Progenitor cell of endocrine pancreas (in vitro differentiated cells): ENCODE results near the gene SPNS1. TPM values are rescaled to one million over a fixed set of nuclear protein-coding genes. Genes with fewer than 3 reads are reported as not detected.

ENCODE experiments used
- DNase-seq: peaks from one replicate; pipeline ENCODE4 v3.0.0; 2021; ENCODE audit warnings: low spot score; ENCODE audit not compliant: unreplicated experiment
- H3K27ac Mint-ChIP-seq: 2 replicates; pipeline ENCODE4 v1.8.0; 2021; ENCODE audit warnings: mild to moderate bottlenecking, moderate library complexity, mixed read lengths
- H3K27me3 Mint-ChIP-seq: 2 replicates; pipeline ENCODE4 v1.8.0; 2021; ENCODE audit warnings: mixed read lengths
- H3K36me3 Mint-ChIP-seq: 2 replicates; pipeline ENCODE4 v1.8.0; 2022; ENCODE audit warnings: mixed read lengths; ENCODE audit not compliant: insufficient read depth
- H3K4me1 Mint-ChIP-seq: 2 replicates; pipeline ENCODE4 v1.8.0; 2021; ENCODE audit warnings: low read depth, mixed read lengths
- H3K4me3 Mint-ChIP-seq: 2 replicates; pipeline ENCODE4 v1.8.0; 2021; ENCODE audit warnings: low read depth, mild to moderate bottlenecking, moderate library complexity, mixed read lengths
- H3K9me3 Mint-ChIP-seq: 2 replicates; pipeline ENCODE4 v1.8.0; 2021; ENCODE audit warnings: low read depth, mixed read lengths
- CTCF ChIP-seq: fragments of 200-600 bp; sonication (generic); IDR thresholded peaks from one replicate; pipeline ENCODE4 v1.5.0; 2021; ENCODE audit warnings: antibody characterized with exemption, mild to moderate bottlenecking; ENCODE audit not compliant: unreplicated experiment
- total RNA-seq: library from RNA; stranded (reverse); gene quantifications from 2 replicates; pipeline ENCODE4 v1.2.1, GENCODE V29; 2021

SPNS1 gene
- total RNA-seq, 1 donor from 2014 or later = 41.1 TPM

GRCh38 chr16:29011112-29011511 is 36.5 kb downstream of the SPNS1 start:
- Mint-ChIP-seq H3K36me3 (no peaks in the 10 kb centered on the region), H3K4me3 (no peak overlapping the region), H3K27me3 (peaks cover 16% of the 10 kb centered on the region), H3K4me1 (no peaks in the 10 kb centered on the region), H3K27ac (no peak overlapping the region), H3K9me3 (no peaks in the 10 kb centered on the region)
- TF ChIP-seq CTCF = peak; percentile 14
- DNase-seq = no peak

GRCh38 chr16:29011851-29012250 is 37.3 kb downstream of the SPNS1 start:
- H3K4me3 Mint-ChIP-seq = no peak overlapping the region
- H3K9me3 Mint-ChIP-seq = no peaks in the 10 kb centered on the region

GRCh38 chr16:29012913-29013553 is 38.5 kb downstream of the SPNS1 start:
- DNase-seq = no peak
- Mint-ChIP-seq H3K36me3 (no peaks in the 10 kb centered on the region), H3K9me3 (no peaks in the 10 kb centered on the region), H3K4me3 (no peak overlapping the region), H3K27me3 (peaks cover 14% of the 10 kb centered on the region), H3K27ac (no peak overlapping the region), H3K4me1 (no peaks in the 10 kb centered on the region)
- no peak for TF ChIP-seq CTCF

More at GRCh38 chr16:29011851-29012250, 37.3 kb downstream of the SPNS1 start:
- Mint-ChIP-seq H3K27me3 (peaks cover 14% of the 10 kb centered on the region), H3K27ac (no peak overlapping the region), H3K4me1 (no peaks in the 10 kb centered on the region), H3K36me3 (no peaks in the 10 kb centered on the region)
- no peak for TF ChIP-seq CTCF
- DNase-seq = no peak

GRCh38 chr16:29014561-29015069 is 40.0 kb downstream of the SPNS1 start:
- no peak for TF ChIP-seq CTCF
- H3K36me3 Mint-ChIP-seq = no peaks in the 10 kb centered on the region
- peaks cover 11% of the 10 kb centered on the region for H3K27me3 Mint-ChIP-seq
- no peak for DNase-seq
- H3K4me3 Mint-ChIP-seq = no peak overlapping the region
- H3K27ac Mint-ChIP-seq = no peak overlapping the region
- no peaks in the 10 kb centered on the region for H3K4me1 Mint-ChIP-seq
- H3K9me3 Mint-ChIP-seq = no peaks in the 10 kb centered on the region

GRCh38 chr16:29022196-29022595 is 47.6 kb downstream of the SPNS1 start:
- Mint-ChIP-seq H3K27ac (no peak overlapping the region), H3K27me3 (peaks cover 2% of the 10 kb centered on the region), H3K4me1 (no peaks in the 10 kb centered on the region), H3K9me3 (no peaks in the 10 kb centered on the region), H3K36me3 (no peaks in the 10 kb centered on the region), H3K4me3 (no peak overlapping the region)
- no peak for TF ChIP-seq CTCF
- DNase-seq = no peak
